Transverse colon (tissue), 3 donors: ENCODE measurements around the gene DCBLD2.
"Not testable (repeated sequence)": the region's sequence is repeated elsewhere in the genome, so short reads cannot be mapped to it uniquely, and the experiment has no call there.

Experiments used
- CTCF ChIP-seq, 5 experiments: fragments of 200-600 bp in 3 of 5; fragments of 450-650 bp in 2 of 5; sonication (generic) in 3 of 5; IDR thresholded peaks; 1 replicate in 2 of 5; 2 replicates in 3 of 5; pipeline ENCODE4 v1.5.1; 2016 to 2017; ENCODE audit warnings: antibody characterized with exemption in 5 of 5, inconsistent platforms in 3 of 5, mild to moderate bottlenecking in 2 of 5, moderate library complexity in 1 of 5
- POLR2A ChIP-seq: fragments of 450-650 bp; IDR thresholded peaks from one replicate; pipeline ENCODE4 v1.6.1; 2016; ENCODE audit warnings: antibody characterized with exemption, mild to moderate bottlenecking, moderate library complexity

GRCh38 chr3:98831060-98831459 is 70.4 kb downstream of the DCBLD2 start:
- not testable (repeated sequence) for TF ChIP-seq CTCF (IDR thresholded peaks at IDR 0.05); POLR2A
